Measurements from ENCODE around the gene SPPL2A.

SPPL2A gene

GRCh38 chr15:50655555-50655954, 110.0 kb downstream of the SPPL2A start:
- Histone ChIP-seq H3K9me3 (ENCODE audit: insufficient read depth, low read depth, low read length) (no peaks in the 10 kb centered on the region), H3K27me3 (ENCODE audit: insufficient read depth, low read length, poor library complexity, severe bottlenecking) (no peaks in the 10 kb centered on the region), H3K4me1 (ENCODE audit: insufficient read depth, low read length, poor library complexity, severe bottlenecking) (no peaks in the 10 kb centered on the region), H4K20me1 (ENCODE audit: insufficient read depth, low read length, poor library complexity, severe bottlenecking) (no peaks in the 10 kb centered on the region), H3K4me2 (ENCODE audit: low read depth, low read length, poor library complexity, severe bottlenecking) (no peak overlapping the region), H3K9ac (ENCODE audit: low read depth, low read length, poor library complexity, severe bottlenecking) (no peak overlapping the region), H3K79me2 (ENCODE audit: insufficient read depth, low read length) (no peaks in the 10 kb centered on the region), H3K9me2 (replicated peaks; ENCODE audit: low read depth, low read length) (no peaks in the 10 kb centered on the region), H3F3A (ENCODE audit: low read depth) (no peaks in the 10 kb centered on the region), H3K36me3 (ENCODE audit: insufficient read depth, low read length) (peaks cover 73% of the 10 kb centered on the region; the same call in 1 of the 2 replicates), H3K4me3 (ENCODE audit: low read length, poor library complexity, severe bottlenecking) (no peak overlapping the region), H2AFZ (ENCODE audit: low read length) (no peak overlapping the region)
- TF ChIP-seq CTCF (conservative IDR thresholded peaks at IDR 0.05; ENCODE audit: low read length) (no peak), EZH2phosphoT487 (IDR thresholded peaks at IDR 0.05; ENCODE audit: borderline replicate concordance) (no peak)

GRCh38 chr15:50653156-50653743, 112.3 kb downstream of the SPPL2A start:
- H3K36me3 ChIP-seq (ENCODE audit: insufficient read depth, low read length), result peaks cover 77% of the 10 kb centered on the region
- H3K9me2 ChIP-seq (replicated peaks; ENCODE audit: low read depth, low read length), result no peaks in the 10 kb centered on the region
- no peaks in the 10 kb centered on the region for H3K27me3 ChIP-seq (ENCODE audit: insufficient read depth, low read length, poor library complexity, severe bottlenecking)
- H3K79me2 ChIP-seq (ENCODE audit: insufficient read depth, low read length), result no peaks in the 10 kb centered on the region
- no peaks in the 10 kb centered on the region for H3K4me1 ChIP-seq (ENCODE audit: insufficient read depth, low read length, poor library complexity, severe bottlenecking)
- H3K9ac ChIP-seq (ENCODE audit: low read depth, low read length, poor library complexity, severe bottlenecking), result no peak overlapping the region
- H3K4me3 ChIP-seq (ENCODE audit: low read length, poor library complexity, severe bottlenecking), result no peak overlapping the region
- H4K20me1 ChIP-seq (ENCODE audit: insufficient read depth, low read length, poor library complexity, severe bottlenecking), result no peaks in the 10 kb centered on the region
- TF ChIP-seq CTCF (conservative IDR thresholded peaks at IDR 0.05; ENCODE audit: low read length) (no peak), EZH2phosphoT487 (IDR thresholded peaks at IDR 0.05; ENCODE audit: borderline replicate concordance) (no peak)
- H2AFZ ChIP-seq (ENCODE audit: low read length), result no peak overlapping the region
- no peaks in the 10 kb centered on the region for H3K9me3 ChIP-seq (ENCODE audit: insufficient read depth, low read depth, low read length)
- H3F3A ChIP-seq (ENCODE audit: low read depth), result no peaks in the 10 kb centered on the region
- H3K4me2 ChIP-seq (ENCODE audit: low read depth, low read length, poor library complexity, severe bottlenecking), result no peak overlapping the region

- TF ChIP-seq CTCF (conservative IDR thresholded peaks at IDR 0.05; ENCODE audit: low read length) (no peak), EZH2phosphoT487 (IDR thresholded peaks at IDR 0.05; ENCODE audit: borderline replicate concordance) (no peak)
- H3K4me3 ChIP-seq (ENCODE audit: low read length, poor library complexity, severe bottlenecking), result no peak overlapping the region
- no peaks in the 10 kb centered on the region for H3K27me3 ChIP-seq (ENCODE audit: insufficient read depth, low read length, poor library complexity, severe bottlenecking)
- H3K4me2 ChIP-seq (ENCODE audit: low read depth, low read length, poor library complexity, severe bottlenecking), result no peak overlapping the region
- H3K9ac ChIP-seq (ENCODE audit: low read depth, low read length, poor library complexity, severe bottlenecking), result no peak overlapping the region
- no peaks in the 10 kb centered on the region for H3K9me3 ChIP-seq (ENCODE audit: insufficient read depth, low read depth, low read length)
- no peaks in the 10 kb centered on the region for H3K9me2 ChIP-seq (replicated peaks; ENCODE audit: low read depth, low read length)
- H3F3A ChIP-seq (ENCODE audit: low read depth), result no peaks in the 10 kb centered on the region
- no peaks in the 10 kb centered on the region for H4K20me1 ChIP-seq (ENCODE audit: insufficient read depth, low read length, poor library complexity, severe bottlenecking)
- no peak overlapping the region for H2AFZ ChIP-seq (ENCODE audit: low read length)
- no peaks in the 10 kb centered on the region for H3K79me2 ChIP-seq (ENCODE audit: insufficient read depth, low read length)
- no peaks in the 10 kb centered on the region for H3K4me1 ChIP-seq (ENCODE audit: insufficient read depth, low read length, poor library complexity, severe bottlenecking)
- peaks cover 80% of the 10 kb centered on the region for H3K36me3 ChIP-seq (ENCODE audit: insufficient read depth, low read length)
These were observed 112.8 kb downstream of the SPPL2A start for GRCh38 chr15:50652671-50653070.
